ENCODE data around the gene PKM.

PKM gene

GRCh38 chr15:72179950-72180581 lies 50.9 kb downstream of the PKM start:
- no peak for DNase-seq (ENCODE audit: low read depth)
- H3K4me3 ChIP-seq (ENCODE audit: low read depth, low read length): no peak overlapping the region
- no peak for TF ChIP-seq CTCF (IDR thresholded peaks at IDR 0.05; ENCODE audit: low read depth, low read length, missing control alignments)

- no peak for DNase-seq (ENCODE audit: low read depth)
- TF ChIP-seq CTCF (IDR thresholded peaks at IDR 0.05; ENCODE audit: low read depth, low read length, missing control alignments): no peak
- no peak overlapping the region for H3K4me3 ChIP-seq (ENCODE audit: low read depth, low read length)
Measured at GRCh38 chr15:72178976-72179585, 51.9 kb downstream of the PKM start.

- no peak for DNase-seq (ENCODE audit: low read depth)
- TF ChIP-seq CTCF (IDR thresholded peaks at IDR 0.05; ENCODE audit: low read depth, low read length, missing control alignments): no peak
- H3K4me3 ChIP-seq (ENCODE audit: low read depth, low read length): no peak overlapping the region
Measured at GRCh38 chr15:72176743-72177142, 54.2 kb downstream of the PKM start.

GRCh38 chr15:72176159-72176558 lies 54.8 kb downstream of the PKM start:
- no peak overlapping the region for H3K4me3 ChIP-seq (ENCODE audit: low read depth, low read length)
- no peak for TF ChIP-seq CTCF (IDR thresholded peaks at IDR 0.05; ENCODE audit: low read depth, low read length, missing control alignments)
- no peak for DNase-seq (ENCODE audit: low read depth)

- no peak overlapping the region for H3K4me3 ChIP-seq (ENCODE audit: low read depth, low read length)
- DNase-seq (ENCODE audit: low read depth): no peak
- TF ChIP-seq CTCF (IDR thresholded peaks at IDR 0.05; ENCODE audit: low read depth, low read length, missing control alignments): no peak
Measured at GRCh38 chr15:72175186-72176044, 55.6 kb downstream of the PKM start.

GRCh38 chr15:72174551-72175165 lies 56.3 kb downstream of the PKM start:
- DNase-seq (ENCODE audit: low read depth): no peak
- no peak for TF ChIP-seq CTCF (IDR thresholded peaks at IDR 0.05; ENCODE audit: low read depth, low read length, missing control alignments)
- no peak overlapping the region for H3K4me3 ChIP-seq (ENCODE audit: low read depth, low read length)
